Heart left ventricle (tissue), 13 donors: ENCODE measurements around the gene RGS6.

Source experiments
- CTCF ChIP-seq, 12 donors: fragments of 200-600 bp; sonication (generic) in 4 of 12; IDR thresholded peaks; one replicate each; pipeline versions ENCODE4 v1.5.0 to v1.8.0; 2018 to 2022; ENCODE audit warnings: antibody characterized with exemption in 12 of 12, mild to moderate bottlenecking in 5 of 12
- POLR2A ChIP-seq, 2 donors: fragments of 450-650 bp; IDR thresholded peaks; one replicate each; pipeline ENCODE4 v1.6.1; 2017; ENCODE audit warnings: antibody characterized with exemption in 2 of 2, mild to moderate bottlenecking in 2 of 2, moderate library complexity in 2 of 2
- donor health status: ischemic (EF 13 %, LVEDD 7.1; RV severe dilation, severe dysfunction).
- donor health status: DM: no; HTN: yes; CAD: no.
- donor health status: DM: no; HTN: no; CAD: no.
- donor health status: ischemic (EF 25% LVEDD 6.9; RV normal size, moderate dysfunction).
- donor health status: ischemic (EF 25% LVEDD 5.7; RV mildly dilated, moderate dysfunction).
- donor health status: ischemic (EF 35%, LVEDD 5.7; RV mildly dilated, moderate dysfunction).
- donor health status: nonischemic (EF 11% LVEDD 7.7; RV severe dilation, severe dysfunction).
- donor health status: DM: yes; HTN: yes; CAD: no.
- donor health status: PGD.
- donor health status: ischemic (EF 29% LVEDD 5.4; RV normal size, mild dysfunction).
- donor health status: nonischemic (EF 23%, LVEDD 6.1; RV moderate dilation, normal function).

GRCh38 chr14:72054911-72055310 lies 122.7 kb downstream of the RGS6 start:
- TF ChIP-seq CTCF (IDR thresholded peaks at IDR 0.05) (no peak), POLR2A (IDR thresholded peaks at IDR 0.05) (no peak)
